ENCODE results near the gene RAC3. TPM values are rescaled to one million over a fixed set of nuclear protein-coding genes. Genes with fewer than 3 reads are reported as not detected.

The RAC3 gene
- total RNA-seq, 1 experiment from 2014 or later, result 24.8 TPM

- no peaks in the 10 kb centered on the region for H3K9me3 ChIP-seq (ENCODE audit: low read depth, low read length, poor library complexity, severe bottlenecking)
- POLR2A ChIA-PET (ENCODE audit: low non-redundant PET), result no interaction called here
- CTCF ChIA-PET, result interaction anchor here (1.6 kb wide), 1 partner anchor 22 kb away, joined by 4 read pairs; the partner anchor contains the start of gene DCXR
These were observed 28.5 kb downstream of the RAC3 start for GRCh38 chr17:82060001-82060380.

GRCh38 chr17:82060614-82061013, 29.1 kb downstream of the RAC3 start:
- no peaks in the 10 kb centered on the region for H3K27me3 ChIP-seq (replicated peaks; ENCODE audit: insufficient read depth, low read depth, low read length, poor library complexity)
- H3K9me3 ChIP-seq (ENCODE audit: low read depth, low read length, poor library complexity, severe bottlenecking), result no peaks in the 10 kb centered on the region
- no peaks in the 10 kb centered on the region for H3K4me1 ChIP-seq (ENCODE audit: insufficient read depth, low read length, poor library complexity, severe bottlenecking)
- POLR2A ChIA-PET (ENCODE audit: low non-redundant PET), result no interaction called here
- CTCF ChIA-PET, result interaction anchor here (1.6 kb wide), 1 partner anchor 23 kb away, joined by 4 read pairs; the partner anchor contains the start of gene DCXR
- no peak overlapping the region for H3K4me3 ChIP-seq (ENCODE audit: low read depth, low read length, poor library complexity, severe bottlenecking)
- no TSS peak for BruUV-seq (replicated peaks)
- peaks cover 75% of the 10 kb centered on the region for H3K36me3 ChIP-seq (ENCODE audit: insufficient read depth, low read length, poor library complexity, severe bottlenecking)
- no peak for DNase-seq (ENCODE audit: low spot score)
- H3K27ac ChIP-seq (ENCODE audit: low read depth, low read length, poor library complexity, severe bottlenecking), result no peak overlapping the region
- intact Hi-C loops (cut with micrococcal nuclease; ENCODE audit: unreplicated experiment), result no loop called here
- TF ChIP-seq EZH2 (IDR thresholded peaks at IDR 0.05; ENCODE audit: borderline replicate concordance, low read depth, low read length, poor library complexity, severe bottlenecking) (no peak), CTCF (conservative IDR thresholded peaks at IDR 0.05; ENCODE audit: low read depth, low read length) (no peak)

More at GRCh38 chr17:82060001-82060380, 28.5 kb downstream of the RAC3 start:
- no peak overlapping the region for H3K4me3 ChIP-seq (ENCODE audit: low read depth, low read length, poor library complexity, severe bottlenecking)
- intact Hi-C loops (cut with micrococcal nuclease; ENCODE audit: unreplicated experiment), result no loop called here
- no peaks in the 10 kb centered on the region for H3K4me1 ChIP-seq (ENCODE audit: insufficient read depth, low read length, poor library complexity, severe bottlenecking)
- TF ChIP-seq CTCF (conservative IDR thresholded peaks at IDR 0.05; ENCODE audit: low read depth, low read length) (no peak), EZH2 (IDR thresholded peaks at IDR 0.05; ENCODE audit: borderline replicate concordance, low read depth, low read length, poor library complexity, severe bottlenecking) (no peak)
- no TSS peak for BruUV-seq (replicated peaks)
- DNase-seq (ENCODE audit: low spot score), result no peak
- H3K36me3 ChIP-seq (ENCODE audit: insufficient read depth, low read length, poor library complexity, severe bottlenecking), result peaks cover 81% of the 10 kb centered on the region
- no peak overlapping the region for H3K27ac ChIP-seq (ENCODE audit: low read depth, low read length, poor library complexity, severe bottlenecking)
- H3K27me3 ChIP-seq (replicated peaks; ENCODE audit: insufficient read depth, low read depth, low read length, poor library complexity), result no peaks in the 10 kb centered on the region

GRCh38 chr17:82061047-82061925, 29.8 kb downstream of the RAC3 start:
- H3K36me3 ChIP-seq (ENCODE audit: insufficient read depth, low read length, poor library complexity, severe bottlenecking), result peaks cover 68% of the 10 kb centered on the region
- H3K27ac ChIP-seq (ENCODE audit: low read depth, low read length, poor library complexity, severe bottlenecking), result no peak overlapping the region
- intact Hi-C loops (cut with micrococcal nuclease; ENCODE audit: unreplicated experiment), result no loop called here
- no peak overlapping the region for H3K4me3 ChIP-seq (ENCODE audit: low read depth, low read length, poor library complexity, severe bottlenecking)
- H3K9me3 ChIP-seq (ENCODE audit: low read depth, low read length, poor library complexity, severe bottlenecking), result no peaks in the 10 kb centered on the region
- ChIA-PET POLR2A (ENCODE audit: low non-redundant PET) (no interaction called here), CTCF (interaction anchor here (1.6 kb wide), 1 partner anchor 24 kb away, joined by 4 read pairs; the partner anchor contains the start of gene DCXR)
- H3K4me1 ChIP-seq (ENCODE audit: insufficient read depth, low read length, poor library complexity, severe bottlenecking), result peaks cover 5% of the 10 kb centered on the region
- BruUV-seq (replicated peaks), result no TSS peak
- no peaks in the 10 kb centered on the region for H3K27me3 ChIP-seq (replicated peaks; ENCODE audit: insufficient read depth, low read depth, low read length, poor library complexity)
- no peak for TF ChIP-seq CTCF (conservative IDR thresholded peaks at IDR 0.05; ENCODE audit: low read depth, low read length)
- TF ChIP-seq EZH2 (IDR thresholded peaks at IDR 0.05; ENCODE audit: borderline replicate concordance, low read depth, low read length, poor library complexity, severe bottlenecking), result no peak
- DNase-seq (ENCODE audit: low spot score), result no peak
